Effector memory CD8-positive, alpha-beta T cell (primary cell): ENCODE results near the gene ZNF831.

Source experiments
- ATAC-seq: fragments of 150-1000 bp; cut with Tn5 transposase; replicated peaks from 2 replicates; pipeline ENCODE4 v1.10.0; 2021; ENCODE audit warnings: mild to moderate bottlenecking, moderate library complexity
- DNase-seq, 3 experiments: peaks; one replicate each; pipeline ENCODE4 v3.0.0; 2021
- H3K27ac Mint-ChIP-seq, 2 donors: one replicate each; pipeline ENCODE4 v1.8.0; 2022; ENCODE audit warnings: mild to moderate bottlenecking in 2 of 2, mixed read lengths in 2 of 2, moderate library complexity in 2 of 2
- H3K27me3 Mint-ChIP-seq, 2 donors: one replicate each; pipeline ENCODE4 v1.8.0; 2022; ENCODE audit warnings: mixed read lengths in 2 of 2
- H3K36me3 Mint-ChIP-seq: one replicate; pipeline ENCODE4 v1.8.0; 2022; ENCODE audit warnings: mild to moderate bottlenecking, moderate library complexity, mixed read lengths; ENCODE audit not compliant: insufficient read depth
- H3K4me1 Mint-ChIP-seq, 2 donors: one replicate each; pipeline ENCODE4 v1.8.0; 2022; ENCODE audit warnings: low read depth in 2 of 2, mixed read lengths in 2 of 2
- H3K4me3 Mint-ChIP-seq, 2 donors: one replicate each; pipeline ENCODE4 v1.8.0; 2022; ENCODE audit warnings: mild to moderate bottlenecking in 2 of 2, mixed read lengths in 2 of 2, moderate library complexity in 2 of 2
- H3K9me3 Mint-ChIP-seq, 2 donors: one replicate each; pipeline ENCODE4 v1.8.0; 2022; ENCODE audit warnings: mixed read lengths in 2 of 2

The ZNF831 gene

GRCh38 chr20:59170406-59171349 is 7.1 kb downstream of the ZNF831 start:
- ATAC-seq (no peak), DNase-seq (no peak)
- peak overlapping the region; percentile 100 for H3K27ac Mint-ChIP-seq
- H3K4me3 Mint-ChIP-seq = peak overlapping the region; percentile 60 to 95
- no peaks in the 10 kb centered on the region for H3K27me3 Mint-ChIP-seq
- peaks cover 0 to 5% of the 10 kb centered on the region in 2 donors for H3K9me3 Mint-ChIP-seq
- peaks cover 72 to 94% of the 10 kb centered on the region in 2 donors for H3K4me1 Mint-ChIP-seq
- H3K36me3 Mint-ChIP-seq = peaks cover 51% of the 10 kb centered on the region

- Mint-ChIP-seq H3K27me3 (no peaks in the 10 kb centered on the region), H3K27ac (peak overlapping the region; percentile 56), H3K9me3 (peaks cover 0 to 5% of the 10 kb centered on the region in 2 donors), H3K4me3 (peak overlapping the region in 1 of 2 donors; percentile 42), H3K4me1 (peaks cover 71 to 91% of the 10 kb centered on the region in 2 donors), H3K36me3 (peaks cover 46% of the 10 kb centered on the region)
- no peak for DNase-seq
- no peak for ATAC-seq
These were observed 8.4 kb downstream of the ZNF831 start for GRCh38 chr20:59171986-59172385.

DNA sequence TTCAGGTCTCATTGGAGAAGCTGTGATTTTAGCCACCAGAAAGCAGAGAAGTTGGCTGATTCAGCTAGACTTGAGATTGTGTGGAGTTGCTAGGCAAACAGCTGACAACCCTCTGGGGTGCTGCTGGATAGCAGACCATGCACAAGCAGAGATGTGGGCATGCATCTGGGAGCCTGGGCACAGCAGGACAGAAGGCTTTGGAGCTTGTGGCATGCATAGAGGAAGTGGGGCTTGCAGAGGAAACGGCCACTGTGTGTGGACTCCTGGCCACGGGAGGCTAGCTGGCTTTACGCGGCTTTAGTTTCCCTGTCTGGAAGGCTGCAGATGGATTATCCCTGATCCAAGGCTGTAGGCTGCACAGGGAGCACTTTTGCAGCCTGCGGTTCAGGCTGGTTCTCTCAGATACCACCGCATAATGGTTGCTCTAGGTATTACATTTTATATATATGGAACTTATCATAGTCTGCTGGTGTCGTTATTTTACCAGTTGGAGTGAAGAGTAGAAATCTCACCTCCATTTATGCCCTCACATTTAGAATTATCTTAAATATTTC is 10.4 kb downstream of the ZNF831 start:
- DNase-seq (no peak), ATAC-seq (no peak)
- H3K27me3 Mint-ChIP-seq = no peaks in the 10 kb centered on the region
- H3K9me3 Mint-ChIP-seq = peaks cover 0 to 5% of the 10 kb centered on the region in 2 donors
- peaks cover 77 to 91% of the 10 kb centered on the region in 2 donors for H3K4me1 Mint-ChIP-seq
- peak overlapping the region; percentile 31 to 84 for H3K4me3 Mint-ChIP-seq
- H3K27ac Mint-ChIP-seq = peak overlapping the region; percentile 88 to 92
- peaks cover 49% of the 10 kb centered on the region for H3K36me3 Mint-ChIP-seq

DNA sequence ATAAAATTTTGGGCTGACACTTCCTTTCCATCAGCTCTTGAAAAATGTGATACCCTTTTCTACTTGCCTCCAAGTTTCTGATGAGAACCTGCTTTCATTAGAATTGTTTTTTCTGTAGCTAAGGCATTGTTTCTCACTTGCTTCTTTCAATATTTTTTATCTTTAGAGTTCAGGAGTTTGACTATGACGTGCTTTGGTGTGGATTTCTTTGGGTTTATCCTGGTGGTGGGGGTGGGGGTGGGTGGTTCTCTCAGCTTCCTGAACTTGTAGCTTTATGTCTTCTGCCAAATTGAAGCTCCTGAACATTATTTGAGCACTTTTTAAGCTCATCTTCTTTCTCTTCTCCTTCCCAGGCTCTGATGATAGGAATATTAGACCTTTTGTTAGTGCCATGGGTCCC is 11.4 kb downstream of the ZNF831 start:
- peaks cover 49% of the 10 kb centered on the region for H3K36me3 Mint-ChIP-seq
- DNase-seq (no peak), ATAC-seq (peak; percentile 54)
- peaks cover 0 to 3% of the 10 kb centered on the region in 2 donors for H3K9me3 Mint-ChIP-seq
- H3K4me1 Mint-ChIP-seq = peaks cover 76 to 89% of the 10 kb centered on the region in 2 donors
- H3K27me3 Mint-ChIP-seq = no peaks in the 10 kb centered on the region
- H3K27ac Mint-ChIP-seq = peak overlapping the region; percentile 88 to 92
- H3K4me3 Mint-ChIP-seq = peak overlapping the region; percentile 52 to 84

GRCh38 chr20:59175861-59176260 is 12.2 kb downstream of the ZNF831 start:
- Mint-ChIP-seq H3K4me1 (peaks cover 68 to 81% of the 10 kb centered on the region in 2 donors), H3K27me3 (no peaks in the 10 kb centered on the region), H3K36me3 (peaks cover 48% of the 10 kb centered on the region), H3K4me3 (peak overlapping the region; percentile 52 to 84), H3K27ac (peak overlapping the region; percentile 88 to 92), H3K9me3 (no peaks in the 10 kb centered on the region)
- ATAC-seq (no peak), DNase-seq (no peak)

GRCh38 chr20:59176812-59177211 is 13.2 kb downstream of the ZNF831 start:
- Mint-ChIP-seq H3K9me3 (no peaks in the 10 kb centered on the region), H3K4me3 (peak overlapping the region; percentile 82 to 84), H3K27ac (peak overlapping the region; percentile 95 to 97), H3K27me3 (no peaks in the 10 kb centered on the region), H3K36me3 (peaks cover 46% of the 10 kb centered on the region), H3K4me1 (peaks cover 68 to 83% of the 10 kb centered on the region in 2 donors)
- ATAC-seq (no peak), DNase-seq (no peak)

GRCh38 chr20:59177266-59178250 is 13.9 kb downstream of the ZNF831 start:
- no peaks in the 10 kb centered on the region for H3K27me3 Mint-ChIP-seq
- ATAC-seq (peak; percentile 86), DNase-seq (peak; percentile 33 to 42 (median 41))
- peak overlapping the region; percentile 95 to 97 for H3K27ac Mint-ChIP-seq
- peak overlapping the region; percentile 82 to 84 for H3K4me3 Mint-ChIP-seq
- H3K4me1 Mint-ChIP-seq = peaks cover 68 to 83% of the 10 kb centered on the region in 2 donors
- H3K9me3 Mint-ChIP-seq = no peaks in the 10 kb centered on the region
- H3K36me3 Mint-ChIP-seq = peaks cover 41% of the 10 kb centered on the region

- ATAC-seq = no peak
- Mint-ChIP-seq H3K9me3 (no peaks in the 10 kb centered on the region), H3K27me3 (no peaks in the 10 kb centered on the region), H3K27ac (peak overlapping the region; percentile 95 to 97), H3K4me3 (peak overlapping the region; percentile 82 to 84), H3K36me3 (peaks cover 34% of the 10 kb centered on the region), H3K4me1 (peaks cover 72 to 80% of the 10 kb centered on the region in 2 donors)
- no peak for DNase-seq
These were observed 15.5 kb downstream of the ZNF831 start for GRCh38 chr20:59178983-59179595.

GRCh38 chr20:59179988-59180387 is 16.4 kb downstream of the ZNF831 start:
- peak overlapping the region; percentile 95 to 97 for H3K27ac Mint-ChIP-seq
- peaks cover 78 to 83% of the 10 kb centered on the region in 2 donors for H3K4me1 Mint-ChIP-seq
- DNase-seq = no peak
- H3K27me3 Mint-ChIP-seq = no peaks in the 10 kb centered on the region
- no peaks in the 10 kb centered on the region for H3K9me3 Mint-ChIP-seq
- peak overlapping the region; percentile 82 to 84 for H3K4me3 Mint-ChIP-seq
- peaks cover 25% of the 10 kb centered on the region for H3K36me3 Mint-ChIP-seq
- ATAC-seq = no peak

- H3K4me1 Mint-ChIP-seq = peaks cover 79 to 82% of the 10 kb centered on the region in 2 donors
- H3K27me3 Mint-ChIP-seq = no peaks in the 10 kb centered on the region
- peaks cover 15% of the 10 kb centered on the region for H3K36me3 Mint-ChIP-seq
- DNase-seq = no peak
- peak overlapping the region; percentile 95 to 97 for H3K27ac Mint-ChIP-seq
- ATAC-seq = no peak
- no peaks in the 10 kb centered on the region for H3K9me3 Mint-ChIP-seq
- peak overlapping the region; percentile 65 to 67 for H3K4me3 Mint-ChIP-seq
These were observed 18.3 kb downstream of the ZNF831 start for GRCh38 chr20:59181936-59182335.

DNA sequence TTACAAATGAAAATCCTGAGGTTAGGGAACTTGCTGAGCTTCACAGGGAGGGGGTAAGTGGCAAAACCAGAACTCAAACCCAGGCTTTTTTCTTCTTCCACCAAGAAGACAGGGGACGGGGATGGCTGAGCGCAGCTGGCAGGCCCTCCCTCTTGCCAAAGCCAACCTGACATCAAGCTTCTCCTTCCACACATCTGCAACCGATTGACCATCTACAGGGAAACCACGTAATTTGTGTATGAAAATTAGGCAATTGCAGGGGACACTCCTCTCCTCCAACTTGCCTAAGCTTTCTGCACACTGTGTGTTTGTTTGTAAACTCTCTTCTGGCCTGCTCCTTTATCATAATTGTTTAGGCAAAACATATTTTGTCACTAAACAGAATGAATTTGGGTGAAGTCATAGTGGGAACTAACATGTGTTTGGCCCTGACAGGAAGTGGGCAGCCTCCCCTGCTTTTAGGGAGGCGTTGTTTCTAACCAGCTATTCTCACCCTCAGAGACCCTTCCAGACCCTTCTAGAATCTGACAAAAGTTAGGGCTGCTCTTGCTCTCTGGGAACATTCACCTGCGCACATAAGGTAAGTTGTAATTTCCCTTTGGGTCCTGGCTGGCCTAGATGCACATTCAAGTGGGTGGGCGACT is 18.9 kb downstream of the ZNF831 start:
- H3K9me3 Mint-ChIP-seq = no peaks in the 10 kb centered on the region
- H3K36me3 Mint-ChIP-seq = peaks cover 18% of the 10 kb centered on the region
- H3K27ac Mint-ChIP-seq = peak overlapping the region; percentile 95 to 97
- H3K4me3 Mint-ChIP-seq = peak overlapping the region; percentile 65 to 67
- DNase-seq (no peak), ATAC-seq (peak; percentile 11)
- peaks cover 76 to 82% of the 10 kb centered on the region in 2 donors for H3K4me1 Mint-ChIP-seq
- H3K27me3 Mint-ChIP-seq = no peaks in the 10 kb centered on the region

- H3K4me1 Mint-ChIP-seq = peaks cover 65 to 75% of the 10 kb centered on the region in 2 donors
- peaks cover 12% of the 10 kb centered on the region for H3K36me3 Mint-ChIP-seq
- peak overlapping the region; percentile 12 to 61 for H3K4me3 Mint-ChIP-seq
- peak overlapping the region; percentile 95 to 97 for H3K27ac Mint-ChIP-seq
- ATAC-seq (peak; percentile 41), DNase-seq (no peak)
- H3K9me3 Mint-ChIP-seq = no peaks in the 10 kb centered on the region
- no peaks in the 10 kb centered on the region for H3K27me3 Mint-ChIP-seq
These were observed 20.1 kb downstream of the ZNF831 start for GRCh38 chr20:59183751-59184150.
